ENCODE measurements around the gene ATG9B.

The ATG9B gene

DNA sequence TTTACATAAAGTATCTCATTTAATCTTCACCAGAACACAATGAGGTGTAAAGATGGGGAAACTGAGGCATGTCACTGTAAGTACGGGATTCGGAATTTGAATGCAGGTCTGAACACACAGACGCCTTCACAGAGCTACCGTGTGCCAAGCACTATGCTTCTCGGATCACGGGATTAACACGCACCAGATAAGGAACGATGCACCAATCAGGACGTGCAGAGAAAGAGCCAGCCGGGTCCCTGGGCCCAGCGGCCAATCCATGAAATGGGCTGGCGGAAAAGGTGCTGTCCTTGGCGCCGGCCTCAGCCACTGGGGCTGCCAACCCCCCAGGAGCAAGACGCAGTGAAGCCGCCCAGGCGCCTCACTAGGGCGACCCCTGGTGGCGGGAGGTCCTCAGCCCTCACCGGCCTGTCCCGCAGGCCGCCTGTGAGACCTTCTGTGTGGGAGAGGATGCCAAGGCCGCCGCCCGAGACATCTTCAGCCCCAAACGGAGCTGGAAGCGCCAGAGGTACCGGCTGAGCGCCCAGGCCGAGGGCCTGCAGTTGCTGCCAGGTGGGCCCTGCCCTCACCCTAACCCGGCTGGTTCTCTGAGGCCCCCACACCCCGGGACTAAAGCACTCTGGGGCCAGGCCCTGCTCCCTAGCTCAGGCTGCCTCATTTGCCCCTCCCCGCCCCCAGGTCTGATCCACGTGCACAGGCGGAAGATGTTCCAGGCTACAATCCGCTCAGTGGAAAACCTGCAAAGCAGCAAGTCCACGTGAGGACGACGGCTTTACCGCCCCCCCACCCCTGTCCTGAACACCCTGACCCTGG is 15.6 kb downstream of the ATG9B start:
- 75 to 77% methylated on average over 36 to 40 of the region's 40 CpGs for WGBS, 2 experiments (ENCODE audit: insufficient coverage in 2 of 2)
- H3K36me3 ChIP-seq (ENCODE audit: control insufficient read depth, insufficient read depth, low read length), result no peaks in the 10 kb centered on the region

GRCh38 chr7:151008143-151008510 is 16.2 kb downstream of the ATG9B start:
- Histone ChIP-seq H3K4me1 (ENCODE audit: control insufficient read depth, insufficient read depth, low read length, poor library complexity, severe bottlenecking) (peaks cover 48% of the 10 kb centered on the region), H3K4me3 (ENCODE audit: extremely low read depth, insufficient read depth, low read length, poor library complexity, severe bottlenecking) (no peak overlapping the region), H3K9me3 (ENCODE audit: control insufficient read depth, low read length) (no peaks in the 10 kb centered on the region), H3K27ac (ENCODE audit: low read depth, low read length, severe bottlenecking) (peak overlapping the region; percentile 29), H3K36me3 (ENCODE audit: control insufficient read depth, insufficient read depth, low read length) (no peaks in the 10 kb centered on the region)
- WGBS, 2 experiments (ENCODE audit: insufficient coverage in 2 of 2), result 38 to 69% methylated on average over 3 to 8 of the region's 11 CpGs

More for the DNA sequence above, 15.6 kb downstream of the ATG9B start:
- Histone ChIP-seq H3K4me1 (ENCODE audit: control insufficient read depth, insufficient read depth, low read length, poor library complexity, severe bottlenecking) (peaks cover 48% of the 10 kb centered on the region), H3K9me3 (ENCODE audit: control insufficient read depth, low read length) (no peaks in the 10 kb centered on the region), H3K4me3 (ENCODE audit: extremely low read depth, insufficient read depth, low read length, poor library complexity, severe bottlenecking) (no peak overlapping the region), H3K27ac (ENCODE audit: low read depth, low read length, severe bottlenecking) (peak overlapping the region; percentile 29)

GRCh38 chr7:151007469-151007898 is 16.8 kb downstream of the ATG9B start:
- WGBS, 2 experiments (ENCODE audit: insufficient coverage in 2 of 2), result 64 to 80% methylated on average over 5 to 7 of the region's 7 CpGs
- peaks cover 42% of the 10 kb centered on the region for H3K4me1 ChIP-seq (ENCODE audit: control insufficient read depth, insufficient read depth, low read length, poor library complexity, severe bottlenecking)

DNA sequence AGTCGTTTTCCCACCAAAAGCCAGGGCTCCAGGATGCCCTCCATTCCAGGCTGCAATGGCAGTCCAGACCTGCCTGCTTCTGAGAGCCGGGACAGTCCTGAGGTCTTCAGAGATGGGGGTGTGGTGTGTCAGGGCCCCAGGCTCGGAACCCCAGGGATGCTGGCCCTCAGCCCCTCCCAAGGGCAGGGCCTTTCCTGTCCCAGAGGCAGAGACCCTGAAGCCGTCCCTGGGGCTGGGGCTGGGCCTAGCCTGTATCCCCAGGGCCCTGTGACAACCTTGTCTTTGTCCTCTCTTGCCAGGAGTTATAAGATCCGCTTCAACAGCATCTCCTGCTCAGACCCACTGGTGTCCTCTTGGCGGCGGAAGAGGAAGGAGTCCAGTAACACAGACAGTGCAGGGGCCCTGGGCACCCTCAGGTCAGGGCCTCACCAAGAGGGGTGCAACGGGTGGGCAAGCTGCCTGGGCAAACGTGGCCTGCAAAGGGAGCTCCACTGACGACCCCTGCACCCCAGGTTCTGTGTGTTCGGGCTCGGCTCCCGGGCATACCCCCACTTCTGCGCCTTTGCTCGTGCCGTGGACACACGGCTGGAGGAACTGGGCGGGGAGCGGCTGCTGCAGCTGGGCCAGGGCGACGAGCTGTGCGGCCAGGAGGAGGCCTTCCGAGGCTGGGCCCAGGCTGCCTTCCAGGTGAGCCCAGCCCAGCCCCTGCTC is 17.5 kb downstream of the ATG9B start:
- H3K36me3 ChIP-seq (ENCODE audit: control insufficient read depth, insufficient read depth, low read length), result no peaks in the 10 kb centered on the region
- 93% methylated on average over 18 to 23 of the region's 23 CpGs for WGBS, 2 experiments (ENCODE audit: insufficient coverage in 2 of 2)
- no peaks in the 10 kb centered on the region for H3K9me3 ChIP-seq (ENCODE audit: control insufficient read depth, low read length)
- peaks cover 36% of the 10 kb centered on the region for H3K4me1 ChIP-seq (ENCODE audit: control insufficient read depth, insufficient read depth, low read length, poor library complexity, severe bottlenecking)
- H3K4me3 ChIP-seq (ENCODE audit: extremely low read depth, insufficient read depth, low read length, poor library complexity, severe bottlenecking), result no peak overlapping the region
- no peak overlapping the region for H3K27ac ChIP-seq (ENCODE audit: low read depth, low read length, severe bottlenecking)

More at GRCh38 chr7:151007469-151007898, 16.8 kb downstream of the ATG9B start:
- Histone ChIP-seq H3K9me3 (ENCODE audit: control insufficient read depth, low read length) (no peaks in the 10 kb centered on the region), H3K36me3 (ENCODE audit: control insufficient read depth, insufficient read depth, low read length) (no peaks in the 10 kb centered on the region), H3K27ac (ENCODE audit: low read depth, low read length, severe bottlenecking) (peak overlapping the region; percentile 2), H3K4me3 (ENCODE audit: extremely low read depth, insufficient read depth, low read length, poor library complexity, severe bottlenecking) (no peak overlapping the region)

GRCh38 chr7:151005566-151005965 is 18.7 kb downstream of the ATG9B start:
- Histone ChIP-seq H3K4me3 (ENCODE audit: extremely low read depth, insufficient read depth, low read length, poor library complexity, severe bottlenecking) (no peak overlapping the region), H3K9me3 (ENCODE audit: control insufficient read depth, low read length) (no peaks in the 10 kb centered on the region), H3K4me1 (ENCODE audit: control insufficient read depth, insufficient read depth, low read length, poor library complexity, severe bottlenecking) (peaks cover 27% of the 10 kb centered on the region), H3K27ac (ENCODE audit: low read depth, low read length, severe bottlenecking) (no peak overlapping the region), H3K36me3 (ENCODE audit: control insufficient read depth, insufficient read depth, low read length) (no peaks in the 10 kb centered on the region)
- WGBS, 2 experiments (ENCODE audit: insufficient coverage in 2 of 2), result 85 to 92% methylated on average over 7 of the region's 9 CpGs

DNA sequence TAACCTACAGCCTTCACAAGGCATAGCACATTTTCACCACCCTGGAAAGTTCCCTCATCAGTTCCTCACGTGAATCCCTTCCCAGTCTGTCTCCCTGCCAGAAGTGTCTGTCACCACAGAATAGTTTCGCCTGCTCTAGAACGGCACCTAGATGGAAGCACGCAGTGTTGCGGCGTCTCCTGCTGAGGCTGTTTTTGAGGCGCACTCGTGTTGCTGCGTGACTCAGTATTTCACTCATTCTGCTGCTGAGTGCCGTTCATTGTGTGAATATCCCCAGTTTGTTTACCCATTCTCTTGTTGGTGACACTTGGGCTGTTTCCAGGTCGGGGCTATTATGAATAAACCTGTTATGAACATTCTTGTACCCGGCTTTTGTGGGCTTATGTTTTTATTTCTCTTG is 20.7 kb downstream of the ATG9B start:
- WGBS, 2 experiments (ENCODE audit: insufficient coverage in 2 of 2), result 88 to 91% methylated on average over 10 to 11 of the region's 12 CpGs
- peaks cover 15% of the 10 kb centered on the region for H3K4me1 ChIP-seq (ENCODE audit: control insufficient read depth, insufficient read depth, low read length, poor library complexity, severe bottlenecking)
- H3K4me3 ChIP-seq (ENCODE audit: extremely low read depth, insufficient read depth, low read length, poor library complexity, severe bottlenecking), result no peak overlapping the region
- H3K36me3 ChIP-seq (ENCODE audit: control insufficient read depth, insufficient read depth, low read length), result no peaks in the 10 kb centered on the region
- no peak overlapping the region for H3K27ac ChIP-seq (ENCODE audit: low read depth, low read length, severe bottlenecking)
- no peaks in the 10 kb centered on the region for H3K9me3 ChIP-seq (ENCODE audit: control insufficient read depth, low read length)

DNA sequence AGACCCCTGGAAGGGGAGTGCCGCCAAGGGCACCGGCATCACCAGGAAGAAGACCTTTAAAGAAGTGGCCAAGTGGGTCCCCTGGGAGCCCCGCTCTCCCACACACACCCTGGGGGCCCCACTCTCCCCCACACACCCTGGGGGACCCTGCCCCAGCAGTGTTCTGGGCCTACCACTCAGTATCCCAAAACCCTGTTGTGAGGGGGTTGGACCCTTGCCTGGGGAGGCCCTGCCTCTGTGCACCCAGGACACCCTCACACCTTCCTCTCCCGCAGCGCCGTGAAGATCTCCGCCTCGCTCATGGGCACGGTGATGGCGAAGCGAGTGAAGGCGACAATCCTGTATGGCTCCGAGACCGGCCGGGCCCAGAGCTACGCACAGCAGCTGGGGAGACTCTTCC is 22.7 kb downstream of the ATG9B start:
- peaks cover 3% of the 10 kb centered on the region for H3K4me1 ChIP-seq (ENCODE audit: control insufficient read depth, insufficient read depth, low read length, poor library complexity, severe bottlenecking)
- no peak overlapping the region for H3K4me3 ChIP-seq (ENCODE audit: extremely low read depth, insufficient read depth, low read length, poor library complexity, severe bottlenecking)
- H3K27ac ChIP-seq (ENCODE audit: low read depth, low read length, severe bottlenecking), result no peak overlapping the region
- no peaks in the 10 kb centered on the region for H3K36me3 ChIP-seq (ENCODE audit: control insufficient read depth, insufficient read depth, low read length)
- H3K9me3 ChIP-seq (ENCODE audit: control insufficient read depth, low read length), result no peaks in the 10 kb centered on the region
- 97% methylated on average over 11 to 12 of the region's 16 CpGs for WGBS, 2 experiments (ENCODE audit: insufficient coverage in 2 of 2)

- Histone ChIP-seq H3K9me3 (ENCODE audit: control insufficient read depth, low read length) (no peaks in the 10 kb centered on the region), H3K4me1 (ENCODE audit: control insufficient read depth, insufficient read depth, low read length, poor library complexity, severe bottlenecking) (peaks cover 3% of the 10 kb centered on the region), H3K4me3 (ENCODE audit: extremely low read depth, insufficient read depth, low read length, poor library complexity, severe bottlenecking) (no peak overlapping the region), H3K27ac (ENCODE audit: low read depth, low read length, severe bottlenecking) (no peak overlapping the region), H3K36me3 (ENCODE audit: control insufficient read depth, insufficient read depth, low read length) (no peaks in the 10 kb centered on the region)
- WGBS, 2 experiments (ENCODE audit: insufficient coverage in 2 of 2), result 90% methylated on average over 9 of the region's 13 CpGs
Observed at GRCh38 chr7:151000897-151001495, 23.3 kb downstream of the ATG9B start.

DNA sequence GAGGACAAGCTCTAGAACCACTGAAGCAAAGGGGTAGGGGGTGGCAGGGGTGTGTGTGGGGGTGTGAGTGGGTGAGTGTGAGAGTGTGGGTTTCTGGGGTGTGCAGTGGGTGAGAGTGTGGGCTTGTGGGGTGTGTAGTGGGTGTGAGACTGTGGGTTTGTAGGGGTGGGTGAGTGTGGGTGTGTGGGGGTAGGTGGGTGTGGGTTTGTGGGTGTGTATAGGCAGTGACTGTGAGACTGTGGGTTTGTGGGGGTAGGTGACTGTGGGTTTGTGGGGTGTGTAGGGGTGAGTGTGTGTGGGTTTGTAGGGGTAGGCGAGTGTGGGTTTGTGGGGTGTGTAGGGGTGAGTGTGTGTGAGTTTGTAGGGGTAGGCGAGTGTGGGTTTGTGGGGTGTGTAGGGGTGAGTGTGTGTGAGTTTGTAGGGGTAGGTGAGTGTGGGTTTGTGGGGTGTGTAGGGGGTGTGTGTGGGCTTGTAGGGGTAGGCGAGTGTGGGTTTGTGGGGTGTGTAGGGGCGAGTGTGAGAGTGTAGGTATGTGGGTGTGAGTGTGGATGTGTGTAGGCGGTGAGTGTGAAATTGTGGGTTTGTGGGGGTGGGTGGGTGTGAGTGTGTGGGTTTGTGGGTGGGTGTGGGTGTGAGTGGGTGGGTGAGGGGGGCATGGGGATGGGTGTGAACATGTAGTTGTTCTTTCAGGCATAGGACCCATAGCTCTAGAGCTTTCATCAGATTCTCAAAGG is 24.6 kb downstream of the ATG9B start:
- 83 to 94% methylated on average over 4 to 5 of the region's 5 CpGs for WGBS, 2 experiments (ENCODE audit: insufficient coverage in 2 of 2)
- Histone ChIP-seq H3K4me3 (ENCODE audit: extremely low read depth, insufficient read depth, low read length, poor library complexity, severe bottlenecking) (no peak overlapping the region), H3K9me3 (ENCODE audit: control insufficient read depth, low read length) (no peaks in the 10 kb centered on the region), H3K36me3 (ENCODE audit: control insufficient read depth, insufficient read depth, low read length) (no peaks in the 10 kb centered on the region), H3K4me1 (ENCODE audit: control insufficient read depth, insufficient read depth, low read length, poor library complexity, severe bottlenecking) (peaks cover 8% of the 10 kb centered on the region), H3K27ac (ENCODE audit: low read depth, low read length, severe bottlenecking) (no peak overlapping the region)

GRCh38 chr7:150999001-150999400 is 25.3 kb downstream of the ATG9B start:
- no peak overlapping the region for H3K4me3 ChIP-seq (ENCODE audit: extremely low read depth, insufficient read depth, low read length, poor library complexity, severe bottlenecking)
- H3K36me3 ChIP-seq (ENCODE audit: control insufficient read depth, insufficient read depth, low read length), result no peaks in the 10 kb centered on the region
- peaks cover 12% of the 10 kb centered on the region for H3K4me1 ChIP-seq (ENCODE audit: control insufficient read depth, insufficient read depth, low read length, poor library complexity, severe bottlenecking)
- H3K9me3 ChIP-seq (ENCODE audit: control insufficient read depth, low read length), result no peaks in the 10 kb centered on the region
- WGBS, 2 experiments (ENCODE audit: insufficient coverage in 2 of 2), result 93 to 96% methylated on average over 9 to 10 of the region's 12 CpGs
- no peak overlapping the region for H3K27ac ChIP-seq (ENCODE audit: low read depth, low read length, severe bottlenecking)

Measured in mesodermal cell (in vitro differentiated cells).